Breast epithelium (tissue), 4 donors: ENCODE results near the gene TRPT1. TPM values are rescaled to one million over a fixed set of nuclear protein-coding genes. Genes with fewer than 3 reads are reported as not detected.

ENCODE experiments used
- DNase-seq, 2 donors: peaks; one replicate each; pipeline ENCODE4 v3.0.0-alpha.2; 2019; ENCODE audit warnings: low spot score in 2 of 2
- H3K27ac ChIP-seq, 2 donors: fragments of 200-600 bp; sonication (generic) in 1 of 2; one replicate each; pipeline ENCODE4 v1.5.1; 2016 to 2019; ENCODE audit warnings: mild to moderate bottlenecking in 1 of 2
- H3K27me3 ChIP-seq, 2 donors: fragments of 200-600 bp; sonication (generic) in 1 of 2; one replicate each; pipeline versions ENCODE4 v1.5.1 to v1.6.0; 2017 to 2019; ENCODE audit warnings: control low read depth in 1 of 2, mild to moderate bottlenecking in 1 of 2
- H3K36me3 ChIP-seq: fragments of 200-600 bp; one replicate; pipeline ENCODE4 v1.5.1; 2019
- H3K4me1 ChIP-seq, 2 donors: fragments of 200-600 bp; sonication (generic); one replicate each; pipeline ENCODE4 v1.5.1; 2016 to 2019; ENCODE audit warnings: control low read depth in 1 of 2
- H3K4me3 ChIP-seq, 3 donors: fragments of 200-600 bp; sonication (generic); 1 replicate in 2 of 3; 2 replicates in 1 of 3; pipeline ENCODE4 v1.5.1; 2016 to 2019; ENCODE audit warnings: mild to moderate bottlenecking in 3 of 3, moderate library complexity in 2 of 3
- H3K9me3 ChIP-seq, 2 donors: fragments of 200-600 bp; sonication (generic) in 1 of 2; one replicate each; pipeline ENCODE4 v1.5.1; 2016 to 2019; ENCODE audit warnings: control low read depth in 1 of 2
- CTCF ChIP-seq, 3 donors: fragments of 450-650 bp; IDR thresholded peaks; one replicate each; pipeline ENCODE4 v1.5.1; 2016 to 2017; ENCODE audit warnings: antibody characterized with exemption in 3 of 3, mild to moderate bottlenecking in 3 of 3, moderate library complexity in 3 of 3
- POLR2A ChIP-seq: fragments of 450-650 bp; IDR thresholded peaks from one replicate; pipeline ENCODE4 v1.6.1; 2016; ENCODE audit warnings: antibody characterized with exemption, mild to moderate bottlenecking, moderate library complexity
- POLR2AphosphoS5 ChIP-seq, 3 donors: sonication (generic); formaldehyde crosslinking; IDR thresholded peaks; one replicate each; pipeline ENCODE4 v1.6.1; 2017; ENCODE audit warnings: antibody characterized with exemption in 3 of 3
- intact Hi-C: fragments of 100-400 bp; cut with DNase I; formaldehyde crosslinking; loops from one replicate; pipeline ENCODE4 v1.15.1; 2023; ENCODE audit warnings: low total_unique reads
- total RNA-seq, 3 donors: library from RNA; depleted of rRNA; stranded (reverse); fragments of >200 nt; gene quantifications; one replicate each; pipeline ENCODE4 v1.1.0, GENCODE V29; 2016

TRPT1 gene
- 10 to 100 TPM; 42.9 to 54.1 (median 51.1) TPM for total RNA-seq

GRCh38 chr11:64225608-64226506 is at the start of gene TRPT1, which contains the start of gene NUDT22:
TSS of gene TRPT1 (minus strand) at chr11:64226186. CDS start at chr11:64225860, 326 bp downstream.
TSS of gene NUDT22 (plus strand) at chr11:64226274. CDS start at chr11:64226653, 379 bp downstream.
- intact Hi-C loops, result no loop called here
- Histone ChIP-seq H3K27me3 (no peaks in the 10 kb centered on the region), H3K9me3 (no peaks in the 10 kb centered on the region), H3K36me3 (no peaks in the 10 kb centered on the region), H3K4me3 (peak within 1 kb of the TSS; percentile 53 to 89 (median 87)), H3K27ac (peak within 1 kb of the TSS; percentile 91 to 95), H3K4me1 (peaks cover 0 to 4% of the 10 kb centered on the region in 2 donors)
- TF ChIP-seq CTCF (IDR thresholded peaks at IDR 0.05) (peak in 1 of 3 donors; percentile 9), POLR2A (peak; percentile 88), POLR2AphosphoS5 (IDR thresholded peaks at IDR 0.05) (peak; percentile 59 to 84 (median 67))
- DNase-seq, result peak; percentile 83 to 92

GRCh38 chr11:64275031-64275800 is 49.2 kb upstream of the TRPT1 start:
- intact Hi-C loops, result loop anchor here (10.0 kb wide), 1 partner anchor 2000 kb away; the partner anchor contains the start of gene SCGB2A2
- no peak overlapping the region for H3K27ac ChIP-seq
- TF ChIP-seq POLR2A (no peak), POLR2AphosphoS5 (IDR thresholded peaks at IDR 0.05) (no peak), CTCF (IDR thresholded peaks at IDR 0.05) (no peak)

GRCh38 chr11:64269540-64270220 is 43.7 kb upstream of the TRPT1 start:
- peaks cover 6 to 25% of the 10 kb centered on the region in 2 donors for H3K4me1 ChIP-seq
- H3K27me3 ChIP-seq, result no peaks in the 10 kb centered on the region
- H3K36me3 ChIP-seq, result no peaks in the 10 kb centered on the region
- no peak for TF ChIP-seq POLR2A
- TF ChIP-seq CTCF (IDR thresholded peaks at IDR 0.05), result peak in 1 of 3 donors; percentile 18
- peak; percentile 86 to 93 (median 92) for TF ChIP-seq POLR2AphosphoS5 (IDR thresholded peaks at IDR 0.05)
- H3K4me3 ChIP-seq, result peak overlapping the region; percentile 77 to 97 (median 79)
- intact Hi-C loops, result loop anchor here (5.0 to 10.0 kb wide), 2 partner anchors 682 to 1995 kb away; partner anchors contain the start of gene SCGB2A2
- H3K27ac ChIP-seq, result peak overlapping the region; percentile 95 to 100
- no peaks in the 10 kb centered on the region for H3K9me3 ChIP-seq
- peak; percentile 95 to 99 for DNase-seq

More at GRCh38 chr11:64275031-64275800, 49.2 kb upstream of the TRPT1 start:
- Histone ChIP-seq H3K9me3 (no peaks in the 10 kb centered on the region), H3K36me3 (no peaks in the 10 kb centered on the region), H3K4me3 (no peak overlapping the region), H3K27me3 (no peaks in the 10 kb centered on the region), H3K4me1 (peaks cover 0 to 8% of the 10 kb centered on the region in 2 donors)
- DNase-seq, result no peak

GRCh38 chr11:64268893-64269539 is 43.0 kb upstream of the TRPT1 start:
- TF ChIP-seq POLR2A (no peak), CTCF (IDR thresholded peaks at IDR 0.05) (no peak), POLR2AphosphoS5 (IDR thresholded peaks at IDR 0.05) (peak in 1 of 3 donors; percentile 55)
- peak in 1 of 2 donors; percentile 42 for DNase-seq
- intact Hi-C loops, result loop anchor here (5.0 kb wide), 1 partner anchor 682 kb away; no protein-coding TSS in a partner anchor

More at GRCh38 chr11:64268893-64269539, 43.0 kb upstream of the TRPT1 start:
- H3K4me3 ChIP-seq, result peak overlapping the region; percentile 77 to 97 (median 79)
- peaks cover 6 to 25% of the 10 kb centered on the region in 2 donors for H3K4me1 ChIP-seq
- no peaks in the 10 kb centered on the region for H3K36me3 ChIP-seq
- H3K27me3 ChIP-seq, result no peaks in the 10 kb centered on the region
- H3K27ac ChIP-seq, result peak overlapping the region; percentile 95 to 100
- no peaks in the 10 kb centered on the region for H3K9me3 ChIP-seq
